ENCODE data around the gene RUNDC1.
A peak's percentile ranks its signal among the peaks of the same experiment; 100 is the strongest.
"Not testable (repeated sequence)": the region's sequence is repeated elsewhere in the genome, so short reads cannot be mapped to it uniquely, and the experiment has no call there.

Gene RUNDC1

DNA sequence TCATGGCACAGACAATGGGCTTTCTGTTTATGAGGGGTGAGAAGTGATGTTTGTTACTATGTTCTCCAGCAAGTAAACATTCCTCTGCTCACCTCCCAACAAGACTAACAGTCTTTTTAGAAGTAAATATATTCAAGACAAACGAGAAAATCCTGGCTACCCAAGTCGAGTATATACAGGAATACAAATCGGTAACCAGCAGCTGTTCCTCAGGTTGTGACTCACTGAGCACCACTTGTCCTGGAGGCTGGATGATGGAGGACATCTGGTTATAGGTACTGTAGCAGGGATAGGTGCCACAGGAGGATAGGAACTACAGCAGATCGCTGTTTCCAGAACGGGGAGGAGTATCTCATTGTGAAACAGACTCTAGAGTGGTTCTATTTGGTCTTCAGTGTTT, 12.5 kb downstream of the RUNDC1 start:
- no peak for DNase-seq

DNA sequence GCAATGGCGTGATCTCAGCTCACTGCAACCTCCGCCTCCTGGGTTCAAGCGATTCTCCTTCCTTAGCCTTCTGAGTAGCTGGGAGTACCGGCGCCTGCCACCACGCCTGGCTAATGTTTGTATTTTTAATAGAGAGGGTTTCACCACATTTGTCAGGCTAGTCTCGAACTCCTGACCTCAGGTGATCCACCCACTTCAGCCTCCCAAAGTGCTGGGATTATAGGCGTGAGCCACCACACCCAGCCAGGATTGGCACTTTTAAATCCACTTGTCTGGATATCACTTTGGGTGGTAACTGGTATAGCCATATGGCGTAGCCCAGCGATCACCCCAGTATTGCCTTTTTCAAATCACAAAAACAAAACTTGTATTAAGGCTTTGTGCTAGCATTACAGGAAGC, 13.5 kb downstream of the RUNDC1 start:
- not testable (repeated sequence) for DNase-seq

DNA sequence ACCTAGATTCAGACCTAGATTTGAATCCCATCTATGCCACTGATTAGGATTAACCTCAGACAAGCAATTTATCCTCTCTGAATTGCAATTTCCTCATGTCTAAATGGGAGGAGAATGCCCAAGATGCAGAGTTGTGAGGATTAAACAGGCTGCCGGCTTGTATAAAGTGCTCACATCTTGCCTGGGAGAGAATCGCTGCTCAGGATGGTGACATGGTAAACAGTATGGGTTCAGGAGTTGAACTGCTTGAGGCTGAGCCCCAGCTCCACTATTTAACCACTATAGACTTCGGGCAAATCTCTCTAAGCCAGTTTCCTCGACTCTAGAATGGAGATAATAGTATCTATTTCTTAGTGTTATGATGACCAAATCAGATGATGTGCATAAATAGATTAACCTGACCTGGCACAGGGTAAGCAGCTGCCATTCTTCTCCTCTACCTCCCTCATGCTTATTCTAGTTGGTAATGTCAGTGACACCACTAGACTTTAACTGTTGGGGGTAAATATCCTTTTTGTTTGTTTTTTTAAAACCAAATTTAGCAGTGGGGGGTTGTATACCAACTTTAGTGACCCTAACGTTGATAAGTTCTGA, 17.1 kb downstream of the RUNDC1 start:
- DNase-seq, result no peak

DNA sequence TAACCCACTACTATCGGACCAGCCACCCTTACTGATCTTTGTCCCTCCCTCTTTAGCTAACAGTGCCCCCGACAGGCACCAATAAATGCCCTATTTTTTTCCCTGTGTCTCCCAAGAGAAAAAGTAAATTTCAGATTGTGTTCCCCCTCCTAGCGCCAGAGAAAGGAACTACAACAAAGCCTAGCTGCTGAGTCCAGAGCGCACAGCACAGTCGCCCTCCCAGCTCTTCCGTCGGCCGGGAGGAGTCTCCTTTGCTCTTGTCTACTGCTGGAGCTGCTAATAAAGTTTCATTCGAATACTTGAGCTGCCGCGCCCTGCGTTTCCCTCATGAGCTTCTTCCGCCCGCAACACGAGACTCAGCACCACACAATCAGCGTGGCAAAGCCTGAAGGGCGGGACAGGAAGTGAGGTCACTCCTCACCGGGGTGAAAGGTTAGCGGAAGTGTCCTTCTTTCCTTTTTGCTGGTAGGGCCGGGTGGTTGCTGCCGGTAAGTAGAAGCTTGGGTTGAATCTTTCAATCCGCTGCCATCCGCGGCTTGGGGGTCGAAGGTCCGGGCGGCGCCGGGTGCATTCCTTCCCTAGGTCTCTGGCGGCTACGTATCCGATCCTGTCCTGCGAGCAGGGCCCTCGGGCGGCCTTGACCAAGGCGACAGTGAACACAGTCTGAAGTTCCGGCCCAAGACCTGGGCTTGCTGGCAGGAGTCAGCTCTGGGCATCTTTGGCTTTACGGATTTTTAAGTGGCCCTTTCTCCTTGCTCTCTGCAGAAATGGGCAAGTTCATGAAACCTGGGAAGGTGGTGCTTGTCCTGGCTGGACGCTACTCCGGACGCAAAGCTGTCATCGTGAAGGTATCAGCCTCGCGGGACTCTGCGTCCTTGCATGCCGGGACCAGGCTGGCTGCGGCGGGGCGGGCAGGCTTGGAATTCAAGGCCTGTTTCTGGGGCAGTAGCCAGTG, 17.9 kb downstream of the RUNDC1 start, which contains the start of gene RPL27:
TSS of gene RPL27 (plus strand) at position 436 of the 955 bp plus-strand sequence. CDS start at position 768, 332 bp downstream.
- DNase-seq, result peak; percentile 99

DNA sequence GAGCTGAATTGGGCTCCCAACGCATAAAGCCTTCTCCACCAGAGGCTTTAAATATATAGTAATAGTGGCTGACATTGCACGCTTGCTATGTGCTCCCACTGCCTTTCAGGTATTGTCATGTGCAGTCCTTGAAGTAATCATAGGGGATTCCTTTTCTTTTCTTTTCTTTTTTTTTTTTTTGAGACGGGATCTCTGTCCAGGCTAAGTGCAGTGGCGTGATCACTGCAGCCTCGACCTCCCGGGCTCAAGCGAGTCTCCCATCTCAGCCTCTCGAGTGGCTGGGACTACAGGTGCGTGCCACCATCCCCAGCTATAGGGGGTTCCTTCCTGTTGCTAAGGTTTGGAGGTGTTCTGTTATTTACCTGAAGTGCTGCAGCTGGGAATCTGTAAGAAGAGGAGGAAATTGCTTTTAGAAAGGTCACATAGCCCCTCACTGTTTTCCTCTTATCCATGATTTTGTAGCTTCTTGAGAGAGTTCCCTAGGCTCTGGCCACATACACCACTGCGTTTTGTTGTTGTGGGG, 18.7 kb downstream of the RUNDC1 start:
- DNase-seq, result no peak

DNA sequence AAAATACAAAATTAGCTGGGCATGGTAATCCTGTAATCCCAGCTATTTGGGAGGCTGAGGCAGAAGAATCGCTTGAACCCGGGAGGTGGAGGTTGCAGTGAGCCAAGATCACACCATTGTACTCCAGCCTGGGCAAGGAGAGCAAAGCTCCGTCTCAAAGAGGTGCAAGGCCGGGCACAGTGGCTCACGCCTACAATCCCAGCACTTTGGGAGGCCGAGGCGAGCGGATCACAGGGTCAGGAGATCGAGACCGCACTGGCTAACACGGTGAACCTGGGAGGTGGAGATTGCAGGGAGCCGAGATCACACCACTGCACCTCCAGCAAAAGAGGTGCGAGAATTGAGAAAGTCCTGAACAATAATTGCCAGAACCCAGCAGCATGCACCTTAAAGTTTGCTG, 20.5 kb downstream of the RUNDC1 start:
- DNase-seq, result not testable (repeated sequence)

DNA sequence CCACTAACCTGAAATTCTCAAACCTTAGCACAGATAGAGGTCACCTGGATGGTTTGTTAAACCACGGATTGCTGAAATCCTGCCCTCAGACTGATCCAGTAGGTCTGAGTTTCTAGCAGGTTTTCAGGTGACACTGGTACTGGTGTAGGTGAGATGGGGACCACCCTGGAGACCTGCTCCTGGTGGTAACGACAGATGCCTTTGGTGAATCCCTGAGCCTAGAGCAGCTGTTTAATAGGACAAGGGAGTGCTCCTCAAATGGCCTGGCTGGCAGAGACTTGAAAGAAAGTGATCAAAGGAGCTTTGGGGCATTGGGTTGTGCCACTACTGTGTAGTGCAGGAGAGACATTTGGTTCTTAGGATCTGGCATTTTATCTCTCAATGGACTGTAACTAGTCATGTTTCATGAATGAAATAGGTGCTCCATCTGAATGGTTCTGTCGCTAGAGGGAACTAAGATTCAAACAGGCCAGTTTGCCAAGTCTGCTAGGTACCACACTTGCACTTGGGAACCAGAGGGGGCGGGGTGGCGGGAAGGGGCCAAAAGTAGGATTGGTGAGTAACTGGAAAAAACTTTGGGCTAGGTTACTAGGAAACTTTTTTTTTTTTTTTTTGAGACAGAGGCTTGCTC, 23.3 kb downstream of the RUNDC1 start:
- no peak for DNase-seq

DNA sequence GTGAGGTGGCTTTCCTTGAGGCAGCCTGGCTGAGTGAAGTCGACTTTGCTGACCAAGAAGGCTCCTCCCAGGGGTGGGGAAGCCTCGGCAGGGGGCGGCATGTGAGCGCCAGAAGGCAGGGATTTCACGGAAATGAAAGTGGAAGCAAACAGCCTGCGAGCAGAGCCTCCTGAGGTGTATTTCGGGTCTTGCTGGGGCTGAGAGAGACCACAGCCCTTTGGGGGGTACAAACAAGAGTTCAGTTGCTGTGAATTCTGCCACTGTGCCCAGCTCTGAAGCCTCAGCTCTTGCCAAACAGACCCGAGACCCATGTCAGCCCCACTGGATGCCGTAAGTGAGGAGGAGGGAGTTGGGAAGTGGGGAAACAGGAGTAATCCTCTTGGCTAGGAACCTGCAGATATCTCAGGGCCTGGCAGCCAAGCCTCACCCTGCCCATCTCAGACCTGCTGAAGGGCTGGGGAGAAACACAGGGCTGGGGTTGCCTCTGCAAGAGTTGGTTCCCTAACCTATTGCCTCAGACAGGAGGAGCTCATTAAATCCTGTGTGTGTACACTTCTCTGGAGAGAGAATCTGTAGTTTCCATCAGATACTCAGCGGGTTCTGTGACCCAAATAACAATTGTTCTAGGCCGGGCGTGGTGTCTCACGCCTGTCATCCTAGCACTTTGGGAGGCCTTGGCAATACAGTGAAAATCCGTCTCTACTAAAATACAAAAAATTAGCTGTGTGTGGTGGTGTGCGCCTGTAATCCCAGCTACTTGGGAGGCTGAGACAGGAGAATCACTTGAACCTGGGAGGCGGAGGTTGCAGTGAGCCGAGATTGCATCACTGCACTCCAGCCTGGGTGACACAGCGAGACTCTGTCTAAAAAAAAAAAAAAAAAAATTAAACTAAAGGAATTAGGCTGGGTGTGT, 26.5 kb downstream of the RUNDC1 start, which contains the start of gene IFI35:
TSS of gene IFI35 (plus strand) at position 146 of the 913 bp plus-strand sequence. CDS start at position 310, 164 bp downstream.
- peak; percentile 93 to 95 for DNase-seq

DNA sequence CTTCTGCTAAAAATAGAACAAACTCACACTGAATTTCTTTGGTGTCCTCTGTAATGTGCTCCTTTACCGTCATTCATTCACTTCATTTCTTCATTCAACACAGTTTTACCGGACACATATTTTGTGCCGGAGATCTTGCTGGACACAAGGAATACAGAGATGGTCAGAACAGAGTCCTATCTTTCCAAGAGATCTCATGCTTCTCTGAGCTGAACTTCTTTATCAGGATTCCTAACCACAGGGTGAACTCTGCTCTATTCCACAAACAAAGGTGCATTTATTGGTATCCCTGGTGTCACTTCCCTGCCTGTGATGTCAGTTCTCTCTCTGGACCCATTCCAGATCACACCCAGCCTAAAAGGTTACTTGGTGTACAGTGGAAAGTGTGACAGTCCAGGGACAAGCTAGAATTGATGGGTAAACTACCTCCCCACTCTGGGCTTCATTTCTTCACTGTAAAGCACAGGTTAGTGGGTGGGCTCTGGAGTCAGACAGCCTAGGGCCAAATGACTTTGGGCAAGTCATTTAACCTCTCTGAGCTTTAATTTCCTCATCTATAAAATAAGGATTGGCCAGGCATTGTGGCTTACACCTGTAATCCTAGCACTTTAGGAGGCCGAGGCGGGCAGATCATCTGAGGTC, 30.4 kb downstream of the RUNDC1 start:
- no peak for DNase-seq

DNA sequence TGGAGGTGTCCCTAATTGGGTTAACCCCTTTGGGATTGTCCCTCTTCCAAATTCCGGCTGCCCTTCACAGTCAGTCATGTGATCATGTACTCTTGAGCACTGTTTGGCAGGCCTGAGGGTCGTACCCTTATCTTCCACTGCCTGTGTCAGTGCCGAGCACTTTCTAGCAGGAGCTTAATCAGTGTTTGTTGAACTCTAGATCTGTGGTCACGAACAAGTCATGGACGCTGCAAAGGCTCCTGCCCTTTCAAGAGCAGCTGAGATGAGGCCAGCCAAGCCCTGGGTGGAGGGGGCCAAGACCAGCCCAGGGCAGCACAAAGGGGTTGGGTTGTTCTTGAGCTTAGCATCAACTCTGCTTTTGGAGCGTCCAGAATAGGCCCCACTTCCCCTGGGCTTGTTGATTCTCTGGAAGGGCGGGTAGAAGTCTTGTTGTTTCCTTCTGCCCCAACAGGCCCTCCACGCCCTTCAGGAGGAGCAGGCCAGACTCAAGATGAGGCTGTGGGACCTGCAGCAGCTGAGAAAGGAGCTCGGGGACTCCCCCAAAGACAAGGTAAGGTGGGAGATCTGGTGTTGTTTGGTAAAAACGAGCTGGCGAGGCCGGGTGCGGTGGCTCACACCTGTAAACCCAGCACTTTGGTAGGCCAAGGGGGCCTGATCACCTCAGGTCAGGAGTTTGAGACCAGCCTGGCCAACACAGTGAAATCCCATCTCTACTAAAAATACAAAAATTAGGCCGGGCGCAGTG, 31.5 kb downstream of the RUNDC1 start:
- no peak for DNase-seq

DNA sequence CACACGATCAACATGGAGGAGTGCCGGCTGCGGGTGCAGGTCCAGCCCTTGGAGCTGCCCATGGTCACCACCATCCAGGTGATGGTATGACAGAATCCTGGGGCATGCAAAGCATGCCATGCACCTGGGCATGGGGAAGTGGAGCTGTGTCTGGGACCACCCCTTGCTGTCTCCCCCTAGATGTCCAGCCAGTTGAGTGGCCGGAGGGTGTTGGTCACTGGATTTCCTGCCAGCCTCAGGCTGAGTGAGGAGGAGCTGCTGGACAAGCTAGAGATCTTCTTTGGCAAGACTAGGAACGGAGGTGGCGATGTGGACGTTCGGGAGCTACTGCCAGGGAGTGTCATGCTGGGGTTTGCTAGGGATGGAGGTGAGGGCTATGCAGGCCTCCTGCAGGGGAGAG, 32.9 kb downstream of the RUNDC1 start:
- DNase-seq, result no peak

DNA sequence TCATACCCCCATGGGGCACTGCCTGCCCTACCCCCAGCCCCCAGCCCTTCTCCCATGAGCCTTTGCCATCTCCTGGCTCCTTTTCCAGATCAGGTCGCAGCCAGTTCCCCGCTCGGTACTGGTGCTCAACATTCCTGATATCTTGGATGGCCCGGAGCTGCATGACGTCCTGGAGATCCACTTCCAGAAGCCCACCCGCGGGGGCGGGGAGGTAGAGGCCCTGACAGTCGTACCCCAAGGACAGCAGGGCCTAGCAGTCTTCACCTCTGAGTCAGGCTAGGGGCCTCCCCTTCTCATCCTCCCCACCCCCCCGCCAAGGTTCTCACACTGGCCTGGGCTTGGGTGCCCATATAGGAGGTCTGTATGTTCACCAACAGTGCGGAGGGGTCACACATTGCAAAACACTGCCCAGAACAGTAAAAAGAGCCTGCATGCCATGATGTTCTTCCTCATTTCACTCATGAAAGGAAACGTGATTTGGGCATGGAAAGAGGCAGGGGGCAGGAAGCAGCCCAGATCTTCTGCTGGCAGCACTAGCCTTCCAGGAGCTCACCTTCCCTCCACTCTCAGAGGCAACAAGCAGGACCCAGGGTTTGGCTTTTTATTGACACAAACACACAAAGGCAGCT, 33.8 kb downstream of the RUNDC1 start:
- no peak for DNase-seq

DNA sequence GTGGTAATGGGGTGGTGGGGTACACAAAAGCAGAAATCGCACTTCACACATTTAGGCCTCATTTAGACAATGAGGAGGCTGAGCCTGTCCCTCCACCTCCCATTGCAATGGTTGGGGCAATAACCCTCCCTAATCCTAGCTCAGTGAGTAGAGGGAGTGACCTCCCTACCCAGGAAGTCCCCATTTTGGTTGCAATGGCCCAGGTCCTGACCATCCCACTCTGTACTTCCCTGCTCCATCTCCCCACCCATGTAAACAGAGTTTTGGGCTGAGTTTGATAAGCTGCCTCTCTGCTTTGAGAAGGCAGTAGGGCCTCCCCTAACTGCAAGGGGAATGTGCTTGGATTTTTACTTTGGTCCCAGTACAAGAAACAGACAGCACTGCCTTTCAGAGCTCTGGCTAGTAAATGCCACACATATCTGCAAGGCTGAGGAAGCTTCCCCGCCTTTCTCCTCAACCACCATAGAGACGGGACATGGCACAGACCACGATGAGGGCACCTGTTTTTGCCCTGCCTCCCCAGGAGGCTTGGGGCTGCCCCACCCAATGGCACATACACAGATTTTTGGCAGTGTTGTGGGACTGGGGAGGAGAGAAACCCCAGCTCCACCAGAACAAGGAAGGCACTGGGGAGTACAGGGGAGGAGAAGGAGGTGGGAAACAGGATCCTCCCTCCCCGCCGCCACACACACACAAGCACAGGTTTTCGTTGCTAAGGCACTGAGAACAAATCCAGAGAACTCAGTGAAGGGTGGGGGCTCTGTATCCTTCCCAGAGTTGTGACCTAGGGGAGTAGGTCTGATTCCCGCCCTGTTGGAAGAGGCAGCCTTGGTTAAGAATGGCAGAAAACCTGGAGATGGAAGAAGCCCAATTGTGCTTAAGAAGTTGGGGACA, 34.5 kb downstream of the RUNDC1 start:
- no peak for DNase-seq

DNA sequence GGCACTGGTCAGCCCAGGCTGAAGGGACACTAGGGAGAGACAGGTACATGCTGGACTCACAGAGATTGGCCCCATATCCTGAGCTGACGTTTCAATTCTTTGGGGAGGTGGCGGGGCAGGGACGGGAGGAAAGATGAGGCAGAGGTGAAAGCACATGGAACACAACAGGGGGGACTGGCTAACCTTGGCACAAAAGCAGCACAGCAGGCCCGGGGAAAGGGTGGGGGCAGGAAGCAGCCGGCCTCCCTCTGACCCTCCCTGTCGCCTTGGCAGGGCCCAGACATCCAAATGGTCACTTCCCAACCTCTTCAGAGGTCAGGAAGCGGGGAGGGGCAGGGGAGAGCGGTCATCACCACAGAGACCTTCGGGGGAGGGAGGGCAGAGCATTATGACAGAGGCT, 35.2 kb downstream of the RUNDC1 start:
- no peak for DNase-seq

DNA sequence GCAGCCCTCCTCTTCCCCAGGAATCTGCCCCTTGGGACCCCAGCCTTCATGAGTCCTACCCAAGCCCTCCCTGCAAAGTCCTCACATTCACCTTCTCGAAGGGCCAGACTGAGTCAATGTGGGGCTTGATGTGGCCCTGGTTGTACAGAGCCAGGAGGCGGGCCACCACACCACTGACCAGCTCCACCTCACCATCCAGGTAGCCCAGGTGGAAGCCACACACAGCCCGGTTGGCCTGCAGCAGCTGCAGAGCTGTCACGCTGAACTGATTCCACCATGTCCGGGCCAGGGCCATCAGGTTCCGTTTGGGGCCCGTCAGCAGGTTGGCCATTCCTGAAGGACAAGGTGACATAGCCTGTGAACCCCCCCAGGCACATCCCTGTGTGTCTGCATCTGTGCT, 35.9 kb downstream of the RUNDC1 start:
- no peak for DNase-seq

DNA sequence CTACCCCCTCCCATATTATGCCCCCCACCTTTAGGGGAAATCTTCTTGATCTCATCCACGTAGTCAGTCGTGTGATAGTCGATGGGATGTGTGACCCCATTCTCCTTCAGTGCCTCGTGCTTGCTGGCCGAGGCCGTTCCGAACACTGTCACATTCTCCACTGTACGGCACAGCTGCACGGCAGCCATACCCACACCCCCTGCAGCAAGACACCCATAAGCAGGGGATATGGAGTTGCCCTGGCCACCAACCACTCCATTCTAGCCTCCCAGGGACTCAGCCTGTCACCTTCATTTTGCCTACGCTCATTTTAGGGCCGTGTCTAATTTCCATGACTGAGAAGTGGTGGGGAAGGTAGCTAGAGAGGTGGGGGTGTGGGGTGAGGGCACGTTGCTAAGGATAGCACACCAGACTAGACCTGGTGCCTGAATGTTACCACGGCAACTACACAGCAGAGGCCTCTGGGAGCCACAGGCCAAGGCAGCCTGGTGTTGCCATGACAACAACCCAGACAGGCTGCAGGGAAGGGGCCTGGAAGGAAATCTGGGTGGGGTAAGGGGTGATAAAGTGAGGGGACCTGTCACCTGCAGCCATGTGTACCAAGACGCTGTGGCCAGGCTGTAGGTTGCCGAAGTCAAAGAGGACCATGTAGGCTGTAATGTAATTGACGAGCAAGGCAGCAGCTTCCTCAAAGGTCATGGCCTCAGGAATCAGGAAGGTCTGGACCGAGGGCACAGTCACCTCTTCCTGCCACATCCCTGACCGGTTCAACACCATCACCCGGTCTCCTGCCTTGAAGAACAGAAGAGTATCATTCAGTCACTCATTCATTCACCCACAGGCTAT, 37.9 kb downstream of the RUNDC1 start:
- DNase-seq, result peak; percentile 38 to 52

DNA sequence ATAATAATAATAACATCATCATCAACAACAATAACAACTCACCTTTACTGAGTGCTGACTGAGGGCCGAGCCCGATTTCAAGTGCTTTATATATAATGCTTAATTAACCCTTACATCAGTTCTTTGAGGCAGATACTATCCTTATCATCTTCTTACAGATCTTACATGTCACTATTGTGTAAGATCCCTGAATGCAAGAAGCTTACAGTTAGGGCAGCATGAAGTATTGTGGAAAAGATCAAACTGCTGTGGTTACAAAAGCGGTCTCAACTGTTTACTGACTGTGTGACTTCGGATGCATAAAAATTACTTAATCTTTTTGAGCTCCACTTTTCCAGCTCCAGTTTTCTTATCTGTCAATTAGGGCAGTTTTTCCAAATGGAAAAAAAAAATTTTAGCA, 38.6 kb downstream of the RUNDC1 start:
- DNase-seq, result no peak

DNA sequence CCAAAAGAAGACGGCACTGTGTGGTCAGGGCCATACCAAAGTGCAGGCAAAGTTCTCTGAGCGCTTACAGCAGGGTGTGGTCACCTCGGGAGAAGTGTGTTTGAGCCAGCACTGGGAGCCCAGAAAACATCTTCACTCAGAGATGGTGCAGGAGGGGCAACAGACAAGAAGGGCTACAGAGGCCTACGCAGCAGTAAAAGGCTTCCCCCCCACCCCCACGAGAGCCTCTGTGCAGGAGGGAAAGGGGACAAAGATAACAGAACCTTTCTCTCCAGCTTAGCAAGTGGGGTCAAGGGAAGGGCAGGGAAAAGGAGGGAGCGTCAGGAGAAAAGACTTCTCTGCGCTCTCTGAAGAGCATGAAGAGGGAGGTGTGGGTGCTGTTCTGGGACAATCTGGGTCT, 39.1 kb downstream of the RUNDC1 start:
- DNase-seq, result no peak
